Liver (tissue), 9 donors: Measurements from ENCODE around the gene ZER1. TPM values are rescaled to one million over a fixed set of nuclear protein-coding genes. Genes with fewer than 3 reads are reported as not detected.

Experiments used
- DNase-seq: peaks from one replicate; pipeline ENCODE4 v3.0.0-alpha.2; 2017; ENCODE audit warnings: low spot score
- H3K27ac ChIP-seq, 2 donors: one replicate each; pipeline ENCODE4 v1.7.0; 2013; ENCODE audit warnings: inconsistent platforms in 2 of 2, low read length in 2 of 2, control low read depth in 1 of 2, low read depth in 1 of 2, mild to moderate bottlenecking in 1 of 2
- H3K27me3 ChIP-seq, 4 donors: one replicate each; pipeline versions ENCODE4 v1.6.1 to v1.7.0; 2013; ENCODE audit warnings: low read length in 3 of 4, inconsistent platforms in 1 of 4, mild to moderate bottlenecking in 1 of 4, moderate library complexity in 1 of 4; ENCODE audit not compliant: control insufficient read depth in 4 of 4, insufficient read depth in 4 of 4
- H3K36me3 ChIP-seq, 4 donors: one replicate each; pipeline versions ENCODE4 v1.6.1 to v1.7.0; 2013; ENCODE audit warnings: low read length in 3 of 4, mild to moderate bottlenecking in 3 of 4, low read depth in 1 of 4, moderate library complexity in 1 of 4; ENCODE audit not compliant: control insufficient read depth in 4 of 4, insufficient read depth in 3 of 4
- H3K4me1 ChIP-seq, 4 donors: one replicate each; pipeline versions ENCODE4 v1.6.1 to v1.7.0; 2013; ENCODE audit warnings: low read length in 3 of 4, mild to moderate bottlenecking in 3 of 4, moderate library complexity in 1 of 4; ENCODE audit not compliant: control insufficient read depth in 4 of 4, insufficient read depth in 4 of 4
- H3K4me3 ChIP-seq, 3 donors: one replicate each; pipeline versions ENCODE4 v1.6.1 to v1.7.0; 2013; ENCODE audit warnings: low read length in 3 of 3, control low read depth in 1 of 3, low read depth in 1 of 3, mild to moderate bottlenecking in 1 of 3
- H3K9ac ChIP-seq, 2 donors: one replicate each; pipeline ENCODE4 v1.7.0; 2013; ENCODE audit warnings: low read length in 2 of 2, mild to moderate bottlenecking in 2 of 2, moderate library complexity in 2 of 2, control low read depth in 1 of 2, low read depth in 1 of 2
- H3K9me3 ChIP-seq, 4 donors: one replicate each; pipeline versions ENCODE4 v1.6.1 to v1.7.0; 2013; ENCODE audit warnings: low read length in 3 of 4; ENCODE audit not compliant: control insufficient read depth in 4 of 4
- ATF3 ChIP-seq: IDR thresholded peaks from 2 replicates; pipeline ENCODE4 v1.6.1; 2016; ENCODE audit warnings: antibody characterized with exemption
- EGR1 ChIP-seq, 2 donors: IDR thresholded peaks; 2 replicates each; pipeline ENCODE4 v1.6.1; 2016 to 2018; ENCODE audit warnings: antibody characterized with exemption in 2 of 2, low read depth in 2 of 2
- FOXA1 ChIP-seq: IDR thresholded peaks from 2 replicates; pipeline ENCODE4 v1.6.1; 2016; ENCODE audit warnings: antibody characterized with exemption
- FOXA2 ChIP-seq: IDR thresholded peaks from 2 replicates; pipeline ENCODE4 v1.6.1; 2016; ENCODE audit warnings: antibody characterized with exemption
- GABPA ChIP-seq, 2 donors: IDR thresholded peaks in 1 of 2; conservative IDR thresholded peaks in 1 of 2; 2 replicates each; pipeline ENCODE4 v1.6.1; 2016; ENCODE audit warnings: antibody characterized with exemption in 2 of 2, mild to moderate bottlenecking in 1 of 2, moderate library complexity in 1 of 2
- HNF4G ChIP-seq: IDR thresholded peaks from 2 replicates; pipeline ENCODE4 v1.6.1; 2016; ENCODE audit warnings: antibody characterized with exemption
- JUND ChIP-seq, 2 donors: IDR thresholded peaks; 2 replicates each; pipeline ENCODE4 v1.6.1; 2016; ENCODE audit warnings: antibody characterized with exemption in 2 of 2
- NR2F2 ChIP-seq: IDR thresholded peaks from 2 replicates; pipeline ENCODE4 v1.6.1; 2016; ENCODE audit warnings: antibody characterized with exemption
- RAD21 ChIP-seq, 2 donors: IDR thresholded peaks; 2 replicates each; pipeline ENCODE4 v1.6.1; 2016; ENCODE audit warnings: antibody characterized with exemption in 2 of 2, mild to moderate bottlenecking in 2 of 2
- RXRA ChIP-seq, 2 donors: IDR thresholded peaks; 2 replicates each; pipeline ENCODE4 v1.6.1; 2017 to 2018; ENCODE audit warnings: antibody characterized with exemption in 2 of 2, mild to moderate bottlenecking in 1 of 2
- SP1 ChIP-seq: IDR thresholded peaks from 2 replicates; pipeline ENCODE4 v1.6.1; 2018; ENCODE audit warnings: antibody characterized with exemption, mild to moderate bottlenecking
- TAF1 ChIP-seq: conservative IDR thresholded peaks from 2 replicates; pipeline ENCODE4 v1.6.1; 2016; ENCODE audit warnings: antibody characterized with exemption, mild to moderate bottlenecking
- YY1 ChIP-seq: IDR thresholded peaks from 2 replicates; pipeline ENCODE4 v1.6.1; 2016; ENCODE audit warnings: antibody characterized with exemption, mild to moderate bottlenecking
- WGBS: extraction: QIAGEN DNeasy Blood & Tissue Kit; methylation state at CpG from one replicate; pipeline ENCODE4 v1.1.7; 2013; 5-methylcytosine and 5-hydroxymethylcytosine counted together
- polyA plus RNA-seq, 2 donors: library from polyadenylated mRNA; stranded (reverse) in 1 of 2; unstranded in 1 of 2; fragments of 200-250 nt in 1 of 2; fragments of >200 nt in 1 of 2; fragmentation: Nextera tagmentation in 1 of 2; extraction: Ambion mirVana in 1 of 2; gene quantifications; one replicate each; pipeline versions ENCODE4 v1.2.1 to v1.2.3, GENCODE V29; 2013 to 2015
- total RNA-seq, 2 donors: library from RNA; depleted of rRNA; stranded (reverse); fragments of >200 nt; gene quantifications; one replicate each; pipeline ENCODE4 v1.2.3, GENCODE V29; 2014
- TF ChIP-seq, protein P1 (sequence below): IDR thresholded peaks from 2 replicates; pipeline ENCODE4 v1.6.1; 2016; ENCODE audit warnings: antibody characterized with exemption
- TF ChIP-seq, protein P2 (sequence below): fragments of 150-350 bp; IDR thresholded peaks from 2 replicates; pipeline ENCODE4 v1.5.1; 2017; ENCODE audit warnings: improper control_type of control experiment, low read depth, low read length; ENCODE audit not compliant: missing input control
- TF ChIP-seq, protein P3 (sequence below): IDR thresholded peaks from 2 replicates; pipeline ENCODE4 v1.6.1; 2016; ENCODE audit warnings: antibody characterized with exemption, mild to moderate bottlenecking
- TF ChIP-seq, protein P4 (sequence below): IDR thresholded peaks from 2 replicates; pipeline ENCODE4 v1.6.1; 2016; ENCODE audit warnings: antibody characterized with exemption
- donor health status: healthy.
- donor health status: healthy.
- donor health status: healthy.
- donor health status: healthy.
- donor health status: healthy.

The ZER1 gene
- total and polyA plus RNA-seq, 4 donors = 7.6 to 29.1 (median 15.8) TPM

DNA sequence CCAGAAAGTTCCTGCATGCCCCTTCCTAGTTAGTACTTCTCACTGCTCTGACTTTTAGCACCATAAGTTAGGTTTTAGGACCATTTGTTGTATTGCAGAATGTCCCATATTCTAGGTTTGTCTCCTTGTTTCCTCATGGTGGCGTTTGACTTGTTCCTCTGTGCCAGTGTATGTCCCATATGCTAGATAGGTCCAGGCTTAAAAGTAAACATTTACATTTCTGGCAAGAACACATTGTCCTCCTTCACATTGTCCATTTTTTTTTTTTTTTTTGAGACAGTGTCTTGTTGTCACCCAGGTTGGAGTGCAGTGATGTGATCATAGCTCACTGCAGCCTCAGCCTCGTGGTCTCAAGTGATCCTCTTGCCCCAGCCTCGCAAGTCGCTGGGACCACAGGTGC lies 30.8 kb upstream of the ZER1 start:
- no peak for TF ChIP-seq SP1
- no peak for TF ChIP-seq FOXA2
- TF ChIP-seq RXRA (IDR thresholded peaks at IDR 0.05) = no peak
- TF ChIP-seq FOXA1 = no peak
- TF ChIP-seq EGR1 (IDR thresholded peaks at IDR 0.05; ENCODE audit: low read depth in 2 of 2) = no peak
- TF ChIP-seq TAF1 = no peak
- TF ChIP-seq RAD21 (IDR thresholded peaks at IDR 0.05) = no peak
- no peak for TF ChIP-seq JUND (IDR thresholded peaks at IDR 0.05)
- no peak for TF ChIP-seq YY1
- TF ChIP-seq, protein P1, sequence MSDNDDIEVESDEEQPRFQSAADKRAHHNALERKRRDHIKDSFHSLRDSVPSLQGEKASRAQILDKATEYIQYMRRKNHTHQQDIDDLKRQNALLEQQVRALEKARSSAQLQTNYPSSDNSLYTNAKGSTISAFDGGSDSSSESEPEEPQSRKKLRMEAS = no peak
- Histone ChIP-seq H3K4me3 (no peak overlapping the region), H3K9me3 (no peaks in the 10 kb centered on the region), H3K27me3 (no peaks in the 10 kb centered on the region), H3K9ac (no peak overlapping the region), H3K36me3 (peaks cover 22 to 72% (median 46%) of the 10 kb centered on the region in 4 donors), H3K27ac (no peak overlapping the region), H3K4me1 (no peaks in the 10 kb centered on the region)
- no peak for DNase-seq
- 96% methylated on average over 4 of the region's 4 CpGs for WGBS

DNA sequence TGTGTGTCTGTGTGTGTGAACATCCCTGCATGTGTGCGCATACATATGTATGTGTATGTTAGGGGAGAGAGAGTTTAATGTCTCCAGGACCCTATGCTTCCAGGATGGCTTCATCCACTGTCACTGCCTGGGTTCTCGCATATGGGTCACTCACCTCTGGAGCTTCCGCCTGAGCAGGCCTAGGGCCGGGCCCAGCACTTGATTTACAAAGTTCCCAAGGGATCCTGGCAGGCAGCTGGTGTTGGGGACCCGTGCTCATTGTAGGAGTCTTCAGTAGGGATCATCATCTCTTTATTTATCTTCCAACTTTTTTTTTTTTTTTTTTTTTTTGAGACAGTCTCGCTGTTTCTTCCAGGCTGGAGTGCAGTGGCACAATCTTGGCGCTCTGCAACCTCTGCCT lies 28.3 kb upstream of the ZER1 start:
- no peak overlapping the region for H3K4me3 ChIP-seq
- TF ChIP-seq RXRA (IDR thresholded peaks at IDR 0.05) (no peak), FOXA2 (no peak), ATF3 (no peak), GABPA (IDR thresholded peaks at IDR 0.05 in 1 of 2, conservative IDR thresholded peaks at IDR 0.05 in 1 of 2) (no peak), TAF1 (no peak), HNF4G (no peak)
- TF ChIP-seq, protein P2, sequence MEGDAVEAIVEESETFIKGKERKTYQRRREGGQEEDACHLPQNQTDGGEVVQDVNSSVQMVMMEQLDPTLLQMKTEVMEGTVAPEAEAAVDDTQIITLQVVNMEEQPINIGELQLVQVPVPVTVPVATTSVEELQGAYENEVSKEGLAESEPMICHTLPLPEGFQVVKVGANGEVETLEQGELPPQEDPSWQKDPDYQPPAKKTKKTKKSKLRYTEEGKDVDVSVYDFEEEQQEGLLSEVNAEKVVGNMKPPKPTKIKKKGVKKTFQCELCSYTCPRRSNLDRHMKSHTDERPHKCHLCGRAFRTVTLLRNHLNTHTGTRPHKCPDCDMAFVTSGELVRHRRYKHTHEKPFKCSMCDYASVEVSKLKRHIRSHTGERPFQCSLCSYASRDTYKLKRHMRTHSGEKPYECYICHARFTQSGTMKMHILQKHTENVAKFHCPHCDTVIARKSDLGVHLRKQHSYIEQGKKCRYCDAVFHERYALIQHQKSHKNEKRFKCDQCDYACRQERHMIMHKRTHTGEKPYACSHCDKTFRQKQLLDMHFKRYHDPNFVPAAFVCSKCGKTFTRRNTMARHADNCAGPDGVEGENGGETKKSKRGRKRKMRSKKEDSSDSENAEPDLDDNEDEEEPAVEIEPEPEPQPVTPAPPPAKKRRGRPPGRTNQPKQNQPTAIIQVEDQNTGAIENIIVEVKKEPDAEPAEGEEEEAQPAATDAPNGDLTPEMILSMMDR = no peak
- no peaks in the 10 kb centered on the region for H3K4me1 ChIP-seq
- DNase-seq = no peak
- WGBS = 96% methylated on average over 7 of the region's 7 CpGs
- H3K9ac ChIP-seq = no peak overlapping the region
- no peaks in the 10 kb centered on the region for H3K27me3 ChIP-seq
- H3K9me3 ChIP-seq = no peaks in the 10 kb centered on the region
- no peak overlapping the region for H3K27ac ChIP-seq
- peaks cover 13 to 59% (median 41%) of the 10 kb centered on the region in 4 donors for H3K36me3 ChIP-seq

DNA sequence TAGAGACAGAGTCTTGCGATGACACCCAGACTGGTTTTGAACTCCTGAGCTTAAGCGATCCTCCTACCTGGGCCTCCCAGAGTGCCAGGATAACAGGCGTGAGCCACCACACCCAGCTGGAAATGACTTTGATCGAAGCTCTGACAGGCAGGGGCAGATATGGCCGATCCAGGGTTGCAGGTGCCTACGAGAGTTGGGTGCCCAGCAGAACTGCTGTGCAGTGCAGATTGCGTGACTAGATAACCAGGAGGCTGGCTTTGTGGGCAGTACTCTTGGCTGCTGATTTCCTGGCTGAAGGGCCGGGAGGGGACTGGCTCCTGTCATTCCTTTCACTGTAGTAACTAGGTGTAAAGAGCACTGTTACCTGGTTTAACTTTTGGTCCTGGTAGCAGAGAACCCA lies 27.2 kb upstream of the ZER1 start:
- Histone ChIP-seq H3K4me3 (no peak overlapping the region), H3K4me1 (peaks cover 0 to 6% (median 2%) of the 10 kb centered on the region in 4 donors), H3K9ac (no peak overlapping the region), H3K27me3 (no peaks in the 10 kb centered on the region), H3K9me3 (no peaks in the 10 kb centered on the region), H3K27ac (no peak overlapping the region), H3K36me3 (peaks cover 11 to 56% (median 38%) of the 10 kb centered on the region in 4 donors)
- 88% methylated on average over 8 of the region's 8 CpGs for WGBS
- DNase-seq = no peak
- TF ChIP-seq NR2F2 = no peak
- no peak for TF ChIP-seq EGR1 (IDR thresholded peaks at IDR 0.05; ENCODE audit: low read depth in 2 of 2)
- TF ChIP-seq, protein P2 = no peak
- TF ChIP-seq GABPA (IDR thresholded peaks at IDR 0.05 in 1 of 2, conservative IDR thresholded peaks at IDR 0.05 in 1 of 2) = no peak
- TF ChIP-seq YY1 = no peak
- TF ChIP-seq TAF1 = no peak
- TF ChIP-seq FOXA2 = no peak
- no peak for TF ChIP-seq ATF3
- TF ChIP-seq, protein P3, sequence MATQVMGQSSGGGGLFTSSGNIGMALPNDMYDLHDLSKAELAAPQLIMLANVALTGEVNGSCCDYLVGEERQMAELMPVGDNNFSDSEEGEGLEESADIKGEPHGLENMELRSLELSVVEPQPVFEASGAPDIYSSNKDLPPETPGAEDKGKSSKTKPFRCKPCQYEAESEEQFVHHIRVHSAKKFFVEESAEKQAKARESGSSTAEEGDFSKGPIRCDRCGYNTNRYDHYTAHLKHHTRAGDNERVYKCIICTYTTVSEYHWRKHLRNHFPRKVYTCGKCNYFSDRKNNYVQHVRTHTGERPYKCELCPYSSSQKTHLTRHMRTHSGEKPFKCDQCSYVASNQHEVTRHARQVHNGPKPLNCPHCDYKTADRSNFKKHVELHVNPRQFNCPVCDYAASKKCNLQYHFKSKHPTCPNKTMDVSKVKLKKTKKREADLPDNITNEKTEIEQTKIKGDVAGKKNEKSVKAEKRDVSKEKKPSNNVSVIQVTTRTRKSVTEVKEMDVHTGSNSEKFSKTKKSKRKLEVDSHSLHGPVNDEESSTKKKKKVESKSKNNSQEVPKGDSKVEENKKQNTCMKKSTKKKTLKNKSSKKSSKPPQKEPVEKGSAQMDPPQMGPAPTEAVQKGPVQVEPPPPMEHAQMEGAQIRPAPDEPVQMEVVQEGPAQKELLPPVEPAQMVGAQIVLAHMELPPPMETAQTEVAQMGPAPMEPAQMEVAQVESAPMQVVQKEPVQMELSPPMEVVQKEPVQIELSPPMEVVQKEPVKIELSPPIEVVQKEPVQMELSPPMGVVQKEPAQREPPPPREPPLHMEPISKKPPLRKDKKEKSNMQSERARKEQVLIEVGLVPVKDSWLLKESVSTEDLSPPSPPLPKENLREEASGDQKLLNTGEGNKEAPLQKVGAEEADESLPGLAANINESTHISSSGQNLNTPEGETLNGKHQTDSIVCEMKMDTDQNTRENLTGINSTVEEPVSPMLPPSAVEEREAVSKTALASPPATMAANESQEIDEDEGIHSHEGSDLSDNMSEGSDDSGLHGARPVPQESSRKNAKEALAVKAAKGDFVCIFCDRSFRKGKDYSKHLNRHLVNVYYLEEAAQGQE = no peak
- TF ChIP-seq, protein P4, sequence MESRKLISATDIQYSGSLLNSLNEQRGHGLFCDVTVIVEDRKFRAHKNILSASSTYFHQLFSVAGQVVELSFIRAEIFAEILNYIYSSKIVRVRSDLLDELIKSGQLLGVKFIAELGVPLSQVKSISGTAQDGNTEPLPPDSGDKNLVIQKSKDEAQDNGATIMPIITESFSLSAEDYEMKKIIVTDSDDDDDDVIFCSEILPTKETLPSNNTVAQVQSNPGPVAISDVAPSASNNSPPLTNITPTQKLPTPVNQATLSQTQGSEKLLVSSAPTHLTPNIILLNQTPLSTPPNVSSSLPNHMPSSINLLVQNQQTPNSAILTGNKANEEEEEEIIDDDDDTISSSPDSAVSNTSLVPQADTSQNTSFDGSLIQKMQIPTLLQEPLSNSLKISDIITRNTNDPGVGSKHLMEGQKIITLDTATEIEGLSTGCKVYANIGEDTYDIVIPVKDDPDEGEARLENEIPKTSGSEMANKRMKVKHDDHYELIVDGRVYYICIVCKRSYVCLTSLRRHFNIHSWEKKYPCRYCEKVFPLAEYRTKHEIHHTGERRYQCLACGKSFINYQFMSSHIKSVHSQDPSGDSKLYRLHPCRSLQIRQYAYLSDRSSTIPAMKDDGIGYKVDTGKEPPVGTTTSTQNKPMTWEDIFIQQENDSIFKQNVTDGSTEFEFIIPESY = no peak
- no peak for TF ChIP-seq HNF4G
- TF ChIP-seq, protein P1 = no peak
